GM03348 (cell line): ENCODE results near the gene SPPL2C.
A peak's percentile ranks its signal among the peaks of the same experiment; 100 is the strongest.

Experiments used
- DNase-seq: peaks from one replicate; pipeline ENCODE4 v3.0.0; 2012; ENCODE audit warnings: low spot score

SPPL2C gene

GRCh38 chr17:45877467-45877866 is 32.8 kb downstream of the SPPL2C start:
- no peak for DNase-seq

DNA sequence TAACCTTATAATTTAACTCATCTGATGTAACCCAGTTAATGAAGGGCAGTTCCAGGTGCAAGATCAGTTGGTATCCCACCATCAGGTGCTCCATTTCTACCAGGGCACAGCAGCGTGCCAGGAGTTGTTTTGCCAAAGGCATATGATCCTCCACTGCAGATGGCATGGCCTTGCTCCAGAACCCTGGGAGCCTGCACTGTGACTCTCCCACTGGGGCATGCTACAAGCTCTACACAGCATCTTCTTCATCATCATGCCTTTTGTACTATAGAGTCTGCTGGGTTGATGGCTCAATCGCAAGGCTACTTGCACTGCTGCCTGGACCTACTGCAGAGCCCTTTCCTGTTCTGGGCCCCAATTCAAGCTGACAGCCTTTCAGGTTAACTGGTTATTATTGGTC is 38.4 kb downstream of the SPPL2C start:
- no peak for DNase-seq

- no peak for DNase-seq
These were observed 42.2 kb downstream of the SPPL2C start for GRCh38 chr17:45886852-45887251.

DNA sequence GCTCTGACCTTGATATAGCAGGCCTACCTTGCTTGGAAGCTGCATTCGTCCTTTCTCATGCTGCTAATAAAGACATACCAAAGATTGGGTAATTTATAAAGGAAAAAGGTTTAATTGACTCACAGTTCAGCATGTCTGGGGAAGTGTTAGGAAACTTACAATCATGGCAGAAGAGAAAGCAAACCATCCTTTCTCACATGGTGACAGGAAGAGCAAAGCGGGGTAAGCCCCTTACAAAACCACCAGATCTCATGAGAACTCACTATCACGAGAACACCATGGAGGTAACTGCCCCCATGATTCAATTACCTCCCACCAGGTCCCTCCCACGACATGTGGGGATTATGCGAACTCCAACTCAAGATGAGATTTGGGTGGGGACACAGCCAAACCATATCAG is 43.7 kb downstream of the SPPL2C start:
- DNase-seq: no peak

DNA sequence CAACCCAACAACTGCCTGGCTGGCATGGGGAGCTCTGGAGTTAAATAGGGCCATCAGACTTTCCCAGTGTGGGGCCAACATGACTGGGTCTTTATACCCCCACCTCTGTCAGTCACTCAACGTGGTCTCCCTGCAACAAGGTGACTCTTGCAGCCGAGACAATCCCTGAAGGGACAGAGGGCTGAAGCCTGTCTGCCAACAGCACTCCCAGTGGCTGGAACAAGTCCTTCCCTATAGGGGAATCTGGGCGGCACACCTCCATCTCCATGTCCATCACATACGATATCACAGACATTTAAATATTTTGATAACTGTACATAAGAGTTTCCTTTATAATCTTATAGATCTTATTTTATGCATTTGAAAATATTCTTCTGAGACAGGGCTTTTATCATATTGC is 44.9 kb downstream of the SPPL2C start:
- no peak for DNase-seq

DNA sequence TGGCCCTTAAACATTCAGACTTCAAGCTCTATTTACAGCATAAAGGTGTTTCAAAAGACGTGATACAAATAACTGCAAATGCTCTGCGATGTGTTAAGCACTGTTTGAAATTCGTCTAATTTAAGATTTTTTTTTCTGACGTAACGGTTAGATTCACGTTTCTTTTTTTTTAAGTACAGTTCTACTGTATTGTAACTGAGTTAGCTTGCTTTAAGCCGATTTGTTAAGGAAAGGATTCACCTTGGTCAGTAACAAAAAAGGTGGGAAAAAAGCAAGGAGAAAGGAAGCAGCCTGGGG is 49.0 kb downstream of the SPPL2C start:
- no peak for DNase-seq

- DNase-seq: peak; percentile 98
These were observed 49.5 kb downstream of the SPPL2C start, which contains the start of gene MAPT for GRCh38 chr17:45894022-45894784. Gene MAPT (plus strand): TSS chr17:45894554. CDS start chr17:45962338, 67,784 bp downstream.

- DNase-seq: no peak
These were observed 50.8 kb downstream of the SPPL2C start for GRCh38 chr17:45895304-45895968.

GRCh38 chr17:45895969-45896785 is 51.5 kb downstream of the SPPL2C start:
- no peak for DNase-seq
